Epidermal melanocyte (primary cell): Measurements from ENCODE around the gene P2RY12.

Source experiments
- DNase-seq: peaks from one replicate; pipeline ENCODE4 v3.0.0; 2011; ENCODE audit warnings: low spot score; ENCODE audit not compliant: insufficient read length

P2RY12 gene

DNA sequence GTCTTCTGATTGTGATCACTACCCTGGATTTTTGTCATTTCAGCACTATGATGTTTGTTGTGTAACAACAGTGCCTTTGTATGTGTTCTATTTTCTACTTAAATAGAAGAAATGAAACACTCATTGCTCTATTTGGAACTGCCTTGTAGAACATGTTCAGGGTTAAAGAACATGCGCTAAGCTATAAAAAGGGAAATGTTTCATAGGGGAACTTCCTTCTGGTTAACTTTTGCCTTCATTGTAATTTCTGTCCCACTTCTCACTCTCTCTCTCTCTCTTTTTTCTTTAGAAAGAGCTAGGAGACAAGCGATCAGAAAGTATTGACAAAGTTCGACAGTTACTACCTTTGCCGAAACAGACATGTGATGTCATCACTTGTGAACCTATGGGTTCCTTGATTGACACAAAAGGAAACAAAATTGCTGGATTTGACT, at the start of gene P2RY12:
Gene P2RY12, minus strand, starts transcription at position 13 of the 434 bp plus-strand sequence. CDS start 45,908 bp downstream, outside the sequence.
- DNase-seq = no peak

DNA sequence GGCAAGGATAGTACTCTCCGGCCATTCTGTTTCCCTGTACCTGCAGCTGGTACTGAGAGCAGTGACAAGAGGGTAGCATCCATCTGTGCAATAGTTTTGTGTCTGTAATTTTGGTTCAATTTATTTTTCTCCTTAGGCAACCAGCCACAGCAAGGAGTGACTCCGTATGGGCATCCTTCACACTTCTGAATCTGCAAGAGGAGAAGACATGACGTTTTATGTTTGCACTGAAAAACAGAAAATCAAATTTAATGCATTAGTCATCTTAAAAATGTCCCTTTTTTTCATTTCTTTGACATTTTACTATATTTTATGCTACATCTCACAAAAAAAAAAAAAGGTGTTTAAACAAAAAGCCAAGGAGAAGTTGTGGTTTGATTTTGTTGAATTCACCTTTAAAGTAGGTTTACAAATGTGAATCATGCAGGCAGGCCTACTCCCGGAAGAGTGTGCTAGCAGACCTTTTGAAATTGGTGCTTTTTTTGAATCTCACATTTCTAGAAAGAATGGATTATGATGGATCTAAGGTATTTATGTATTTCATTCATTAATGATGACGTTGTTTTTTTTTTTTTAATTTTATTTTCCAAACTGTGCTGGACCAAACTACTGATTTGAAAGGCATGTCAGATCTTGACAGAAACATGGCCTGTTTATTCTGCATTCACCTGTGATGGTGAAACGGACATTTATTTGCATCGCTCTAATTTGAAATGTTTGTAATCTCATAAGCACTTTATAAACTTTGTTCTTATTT, 48.2 kb upstream of the P2RY12 start:
- no peak for DNase-seq

DNA sequence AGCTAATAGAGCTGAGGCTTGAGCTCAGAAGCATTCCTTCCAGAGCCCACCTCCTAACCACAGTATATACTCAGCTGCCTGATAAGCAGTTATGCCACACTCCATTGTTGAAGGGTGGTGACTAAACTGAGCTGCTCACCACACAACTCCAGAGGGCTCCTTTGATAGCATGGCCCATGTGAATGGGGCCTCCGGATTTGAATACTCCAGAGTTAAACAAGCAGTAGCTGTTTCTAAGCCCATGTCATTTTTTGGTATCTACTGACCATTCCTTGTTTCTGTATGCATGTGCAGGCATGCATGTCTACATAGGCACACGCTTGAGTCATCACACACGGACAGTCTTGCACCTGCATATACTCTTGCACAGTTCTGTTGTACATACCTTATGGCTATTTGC, 47.4 kb upstream of the P2RY12 start:
- no peak for DNase-seq

DNA sequence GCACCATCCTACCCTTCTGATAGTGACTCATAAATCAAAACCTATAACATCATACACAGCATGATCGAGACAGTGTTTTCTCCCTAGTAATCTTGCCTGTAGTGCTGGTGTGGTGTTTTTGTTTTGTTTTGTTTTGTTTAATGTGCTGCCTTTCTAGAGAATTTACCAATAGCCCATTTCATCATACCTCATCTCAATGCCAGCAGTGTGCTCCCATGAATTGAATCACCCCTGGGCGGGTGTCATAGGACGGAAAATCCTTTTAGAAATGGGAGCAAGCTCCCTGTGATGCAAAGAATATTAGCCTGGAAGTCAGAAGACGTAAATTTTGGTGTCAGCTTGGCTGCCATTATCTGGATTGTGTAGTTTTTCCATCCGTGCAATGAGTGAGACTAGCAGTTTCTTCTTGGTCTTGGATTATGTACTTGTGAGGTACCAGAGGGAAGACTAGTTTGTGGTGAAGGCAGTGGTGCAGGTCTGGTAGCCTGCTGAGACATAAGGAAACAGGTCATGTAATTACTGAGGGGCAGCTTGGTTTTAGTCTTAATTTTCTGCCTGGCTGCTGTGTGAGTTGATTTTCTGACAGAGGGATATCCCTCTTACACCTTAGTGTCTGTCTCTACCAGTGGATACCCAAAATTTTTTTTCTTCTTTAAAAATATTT, 46.4 kb upstream of the P2RY12 start:
- no peak for DNase-seq

DNA sequence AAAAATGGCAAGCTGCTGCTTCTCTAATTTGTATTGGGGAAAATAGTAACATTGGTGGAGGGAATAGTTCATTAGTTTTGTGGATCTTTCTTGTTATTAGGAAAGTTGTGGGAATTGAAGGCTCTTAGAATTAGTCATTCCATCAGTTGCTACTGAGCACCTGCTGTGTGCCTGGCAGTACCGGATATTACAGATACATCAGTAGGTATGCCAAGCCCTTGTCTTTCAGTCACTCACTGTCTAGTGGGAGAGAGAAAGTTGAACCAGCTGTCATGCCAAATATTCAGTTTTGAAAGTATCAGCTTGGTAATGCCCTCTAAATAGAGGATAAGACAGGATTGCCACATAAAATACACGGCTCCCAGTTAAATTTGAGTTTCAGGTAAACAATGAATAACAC, 43.8 kb upstream of the P2RY12 start:
- DNase-seq = no peak

DNA sequence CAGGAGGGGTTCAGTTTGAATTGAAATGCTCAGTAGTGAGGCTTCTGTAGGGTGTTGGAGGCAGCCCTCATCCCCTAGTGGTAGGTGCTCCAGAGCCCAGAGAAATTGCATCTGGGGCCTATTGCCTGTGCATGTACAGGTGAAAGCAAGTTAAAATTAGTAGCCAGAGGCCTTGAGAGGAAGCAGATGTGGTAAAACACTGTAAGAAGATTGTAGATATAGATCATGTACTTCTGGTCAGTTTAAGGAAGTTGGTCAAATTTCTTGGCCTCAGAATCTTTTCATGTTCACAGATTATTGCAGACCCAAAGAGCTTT, 41.7 kb upstream of the P2RY12 start:
- DNase-seq = no peak

DNA sequence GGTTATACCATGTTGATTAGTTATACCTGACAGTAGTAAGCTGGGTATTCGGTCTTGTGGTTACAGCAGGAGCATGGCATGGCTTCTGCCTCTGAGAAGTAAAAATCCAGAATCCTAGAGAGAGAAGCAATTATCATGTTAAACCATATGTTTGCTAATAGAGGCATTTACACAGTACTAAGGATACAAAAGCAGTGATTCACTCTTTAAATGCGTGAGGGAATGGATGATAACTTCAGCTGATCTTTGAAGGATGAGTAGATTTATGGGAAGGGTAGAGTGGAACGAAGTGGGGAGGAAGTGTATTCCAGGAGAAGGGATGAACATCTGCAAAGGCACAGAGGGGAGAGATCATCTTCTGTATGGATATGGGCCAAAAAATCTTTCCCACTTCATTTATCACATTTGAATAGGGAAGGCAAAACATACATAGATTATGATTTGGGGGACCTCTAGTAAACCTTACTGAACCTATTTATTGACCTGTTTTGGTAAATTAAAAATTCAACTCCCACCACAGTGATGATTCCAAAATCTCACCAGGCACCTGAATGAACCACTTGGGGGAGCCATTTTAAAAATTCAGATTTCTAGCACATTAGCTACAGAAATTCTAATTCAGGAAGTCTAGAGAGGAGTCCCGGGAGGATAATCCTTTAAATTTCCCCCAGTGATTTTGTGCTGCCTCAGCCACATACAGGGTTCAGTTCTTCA, 41.2 kb upstream of the P2RY12 start:
- no peak for DNase-seq

DNA sequence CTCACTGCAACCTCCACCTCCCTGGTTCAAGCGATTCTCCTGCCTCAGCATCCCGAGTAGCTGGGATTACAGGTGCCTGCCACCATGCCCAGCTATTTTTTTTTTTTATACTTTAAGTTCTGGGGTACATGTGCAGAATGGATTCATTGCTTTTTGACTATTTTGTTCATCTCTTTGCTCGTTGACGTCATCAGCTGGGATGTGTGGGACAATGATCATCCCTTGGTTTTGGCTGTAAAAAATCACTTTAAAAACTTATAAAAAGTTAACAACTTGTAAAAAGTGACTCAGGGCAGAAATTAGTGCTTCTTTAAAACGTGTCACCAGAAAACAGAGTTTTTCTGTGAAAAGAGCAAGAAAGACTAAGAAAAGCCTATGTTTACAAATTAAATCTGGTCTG, 38.5 kb upstream of the P2RY12 start:
- DNase-seq = no peak

DNA sequence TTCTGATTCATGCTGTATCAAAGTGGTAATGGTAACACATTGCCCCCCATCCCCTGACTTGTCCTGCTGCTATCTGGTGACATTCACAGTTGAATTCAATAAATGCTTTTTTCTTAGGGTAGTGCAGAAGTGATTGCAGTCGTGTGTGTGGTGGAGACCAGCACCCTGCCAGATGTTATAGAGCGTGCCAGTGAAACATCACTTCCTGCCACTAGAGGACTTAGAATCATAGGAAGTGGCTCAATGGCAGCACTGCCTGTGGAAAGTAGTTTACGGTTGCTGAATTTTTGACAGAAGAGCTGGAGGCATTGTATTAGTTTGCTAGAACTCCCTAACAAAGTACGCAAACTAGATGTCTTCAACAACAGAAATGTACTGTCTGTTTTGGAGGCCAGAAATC, 37.4 kb upstream of the P2RY12 start:
- DNase-seq = no peak

DNA sequence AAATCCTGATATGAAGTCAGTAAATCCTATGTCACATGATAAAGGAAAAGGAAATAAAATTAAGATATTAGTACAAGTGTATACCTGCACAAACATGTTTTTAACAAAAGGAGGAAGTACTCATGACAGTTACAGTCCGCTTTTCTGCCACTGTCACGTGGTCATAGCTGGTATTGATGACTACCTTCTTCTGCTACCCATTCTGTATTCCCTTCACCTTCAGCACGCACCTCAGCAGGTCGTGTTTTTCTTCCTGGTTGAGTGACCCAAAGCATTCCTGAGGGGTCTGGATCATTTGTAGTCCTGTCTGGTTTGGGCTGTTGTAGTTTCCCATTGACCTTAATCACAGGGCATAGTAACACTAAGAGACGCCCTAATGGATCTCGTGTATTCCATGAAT, 35.3 kb upstream of the P2RY12 start:
- DNase-seq = no peak

DNA sequence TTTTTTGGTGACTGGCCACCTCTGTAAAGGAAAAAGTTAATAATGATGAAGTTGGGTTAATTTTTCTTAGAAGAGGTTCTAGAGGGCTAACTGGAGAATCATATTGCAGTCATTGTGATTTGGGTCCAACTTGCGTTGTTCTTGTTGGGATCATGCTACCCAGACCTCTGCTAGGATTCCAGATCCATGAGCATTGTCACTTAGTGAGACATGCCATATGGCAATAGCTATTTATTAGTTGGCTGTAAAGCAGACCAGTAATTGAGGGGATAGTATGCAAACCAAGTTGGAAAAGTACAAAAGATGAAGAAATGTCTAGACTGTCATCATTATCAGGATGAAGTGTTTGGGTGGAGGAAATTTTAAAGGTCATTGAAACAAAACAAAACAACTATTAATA, 30.7 kb upstream of the P2RY12 start:
- no peak for DNase-seq

DNA sequence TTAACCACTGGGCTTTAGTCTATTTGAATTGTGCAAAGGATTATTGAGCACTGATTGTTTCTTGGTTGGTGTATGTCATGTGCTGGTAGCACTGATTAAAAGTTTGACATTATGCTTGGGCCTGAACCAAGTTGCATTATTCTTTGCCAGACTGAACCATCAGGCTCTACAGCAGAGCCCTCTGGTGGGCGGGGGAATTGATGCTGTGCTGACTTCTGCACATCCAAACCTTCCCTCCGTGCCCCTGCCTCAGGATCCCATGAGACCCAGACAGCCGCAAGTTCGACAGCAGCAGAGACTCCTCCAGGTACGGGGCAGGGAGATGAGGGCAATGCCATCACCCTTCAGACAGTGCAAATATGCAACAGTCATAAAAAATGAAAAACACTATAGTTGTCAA, 28.4 kb upstream of the P2RY12 start:
- no peak for DNase-seq

DNA sequence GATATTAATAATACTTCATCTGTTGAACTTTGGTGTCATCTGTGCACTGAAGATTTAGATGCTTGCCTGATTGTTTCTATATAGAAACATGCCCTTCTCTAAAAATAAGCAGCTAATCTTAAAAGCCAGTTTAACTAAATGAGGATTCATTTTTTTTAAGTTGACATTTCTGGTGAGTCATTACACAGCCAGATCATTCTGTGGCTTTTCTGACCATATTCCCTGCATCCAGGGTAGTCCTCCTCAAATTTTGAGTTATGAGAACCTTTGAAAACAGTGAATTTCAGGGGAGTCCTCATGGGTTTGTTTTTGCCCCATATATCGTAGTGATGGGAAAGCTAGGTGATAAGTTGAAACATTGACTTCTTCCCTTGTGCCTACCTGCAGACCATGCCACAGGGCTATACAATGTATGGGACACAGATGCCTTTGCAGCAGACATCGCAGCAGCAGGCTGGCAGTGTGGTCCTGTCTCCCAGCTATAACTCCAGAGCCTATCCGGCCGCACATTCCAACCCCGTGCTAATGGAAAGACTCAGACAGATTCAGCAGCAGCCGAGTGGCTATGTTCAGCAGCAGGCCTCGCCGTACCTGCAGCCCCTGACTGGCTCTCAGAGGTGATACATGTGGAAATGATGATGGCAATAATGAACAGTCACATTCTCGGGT, 26.5 kb upstream of the P2RY12 start:
- DNase-seq = no peak

DNA sequence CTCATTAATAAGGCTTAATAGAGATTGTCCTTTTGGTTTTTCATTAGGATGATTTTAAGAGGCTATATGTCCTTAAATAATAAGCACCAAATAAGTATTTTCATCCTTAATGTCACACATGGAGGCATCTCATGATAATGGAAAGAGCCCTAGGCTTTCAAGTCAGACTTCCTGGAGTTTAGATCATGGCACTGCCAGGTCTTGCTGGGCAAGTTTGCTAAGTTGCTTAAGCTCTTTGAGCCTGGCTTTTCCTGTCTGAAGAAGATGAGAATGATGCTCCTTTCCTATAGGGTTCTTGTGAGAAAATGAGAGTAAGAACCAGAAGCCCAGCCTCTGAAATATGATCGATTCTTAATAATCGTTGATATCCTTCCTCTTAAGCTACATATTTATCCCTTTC, 23.4 kb upstream of the P2RY12 start:
- DNase-seq = no peak

DNA sequence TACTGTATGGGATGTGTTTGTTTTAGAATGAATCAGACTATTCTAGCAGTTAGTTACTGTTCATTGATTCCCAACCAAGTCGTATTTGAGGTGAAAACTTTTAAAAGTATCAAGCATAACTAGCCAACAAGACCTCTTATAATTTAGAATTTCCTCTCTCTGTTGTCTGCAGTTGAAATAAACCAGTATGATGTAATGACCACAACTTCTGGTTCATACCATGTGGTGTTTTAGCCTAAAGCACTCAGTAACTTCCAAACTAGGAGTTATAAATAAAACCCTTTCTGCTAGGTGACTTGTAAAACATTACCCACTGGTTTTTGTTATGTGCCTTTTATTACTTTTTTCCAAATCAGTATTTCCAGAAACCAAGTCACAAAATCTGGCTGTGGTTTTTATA, 19.8 kb upstream of the P2RY12 start:
- DNase-seq = no peak

DNA sequence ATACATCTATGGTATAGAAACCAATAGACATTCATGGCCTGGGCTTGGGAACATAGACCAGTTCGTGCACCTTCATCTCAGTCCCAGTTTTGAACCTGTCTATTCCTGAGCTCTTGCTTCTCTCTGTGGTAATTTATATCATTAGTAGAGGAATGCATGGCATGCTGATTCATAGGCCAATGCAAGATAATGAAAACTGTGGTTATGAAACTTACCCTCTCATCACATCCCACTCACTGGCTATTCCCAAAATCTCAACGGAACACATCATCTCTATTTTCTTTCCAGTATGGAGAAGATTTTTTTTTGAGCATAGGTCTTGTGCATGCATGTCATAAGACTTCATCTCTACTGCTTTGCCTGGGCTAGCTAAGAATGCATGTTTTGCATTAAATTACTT, 18.7 kb upstream of the P2RY12 start:
- no peak for DNase-seq

DNA sequence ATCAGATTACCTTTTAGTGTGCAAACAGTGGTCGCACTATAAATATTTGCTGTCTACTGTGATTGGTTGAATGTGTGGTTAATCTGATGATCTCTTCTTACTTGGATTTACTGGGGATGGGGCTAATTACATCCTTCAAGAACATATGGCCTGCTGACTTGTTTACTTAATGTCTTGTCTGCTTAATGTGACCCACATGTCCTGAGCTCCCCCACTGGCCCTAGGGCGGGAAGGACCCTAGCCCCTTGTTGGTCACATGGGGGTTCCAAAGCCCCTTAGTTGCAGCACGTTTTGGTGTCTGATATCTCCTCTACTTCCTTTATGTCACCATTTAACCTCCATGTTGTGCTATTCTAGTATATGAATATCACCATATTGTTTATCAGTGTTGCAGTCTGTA, 17.8 kb upstream of the P2RY12 start:
- no peak for DNase-seq

DNA sequence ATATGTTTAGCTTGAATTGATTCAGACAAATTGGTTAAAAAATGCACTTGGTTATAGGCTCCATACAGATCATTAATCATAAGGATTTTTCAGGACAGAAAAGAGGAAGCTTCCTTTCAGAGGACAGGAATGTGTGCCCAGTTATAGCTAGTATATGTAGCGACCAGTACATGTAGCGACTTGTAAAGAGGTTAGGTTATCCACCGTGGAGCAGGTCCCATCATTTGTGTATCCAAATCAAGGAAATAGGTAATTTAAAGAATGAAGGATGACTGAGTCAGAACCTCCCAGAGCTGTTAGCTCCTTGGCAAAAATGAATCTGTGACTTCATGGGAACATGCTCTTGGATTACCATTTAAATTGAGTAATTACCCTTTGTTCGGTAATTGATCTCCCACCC, 15.8 kb upstream of the P2RY12 start:
- DNase-seq = no peak

DNA sequence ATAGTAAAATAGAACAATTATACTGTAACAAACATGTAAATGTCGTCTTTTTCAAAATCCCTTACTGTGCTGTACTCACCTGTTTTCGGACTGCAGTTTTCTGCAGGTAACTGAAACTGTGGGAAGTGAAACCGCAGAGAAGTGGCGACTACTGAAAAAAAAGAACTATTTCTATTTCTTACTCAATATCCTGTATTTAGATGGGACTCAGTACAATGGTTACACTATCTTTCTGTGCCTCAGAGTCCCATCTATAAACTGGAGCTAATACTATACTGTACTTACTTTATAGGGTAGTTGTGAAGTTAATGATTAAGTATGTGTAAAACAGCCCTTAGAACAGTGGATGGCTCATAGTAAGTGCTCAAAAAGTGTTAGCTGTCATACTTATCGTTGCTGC, 14.3 kb upstream of the P2RY12 start:
- DNase-seq = no peak

DNA sequence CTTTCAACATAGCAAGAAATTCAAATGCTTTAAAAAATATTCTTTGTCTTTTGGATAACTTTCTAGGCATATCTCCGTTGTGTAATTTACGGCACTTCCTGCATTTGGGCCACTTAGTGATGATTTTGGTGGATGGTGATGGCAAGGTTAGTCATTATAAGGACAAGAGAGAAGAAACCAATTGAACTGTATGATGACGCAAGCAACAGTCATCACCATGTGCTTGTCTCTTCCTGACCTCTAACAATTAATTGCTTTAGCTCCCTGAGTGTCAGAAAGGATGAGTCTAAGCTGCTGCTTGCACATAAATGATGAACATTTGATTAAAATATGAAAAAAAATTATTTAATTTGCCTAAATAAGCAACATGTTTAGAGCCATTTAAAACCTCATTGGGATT, 11.3 kb upstream of the P2RY12 start:
- DNase-seq = no peak

DNA sequence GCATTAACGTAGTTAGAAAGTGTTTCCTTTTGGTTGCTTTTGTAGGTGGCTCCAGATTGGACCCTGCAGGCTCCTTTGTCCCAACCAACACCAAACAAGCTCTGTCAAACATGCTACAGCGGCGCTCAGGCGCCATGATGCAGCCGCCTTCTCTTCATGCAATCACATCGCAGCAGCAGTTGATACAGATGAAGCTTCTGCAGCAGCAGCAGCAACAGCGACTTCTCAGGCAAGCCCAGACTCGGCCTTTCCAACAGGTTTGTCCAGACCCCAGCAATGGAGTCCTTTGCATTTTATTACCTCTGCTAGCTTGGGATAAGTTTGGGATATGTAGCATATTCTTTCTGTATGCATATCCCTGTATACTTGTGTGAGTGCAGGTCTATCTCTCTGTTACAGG, 10.1 kb upstream of the P2RY12 start:
- DNase-seq = no peak

DNA sequence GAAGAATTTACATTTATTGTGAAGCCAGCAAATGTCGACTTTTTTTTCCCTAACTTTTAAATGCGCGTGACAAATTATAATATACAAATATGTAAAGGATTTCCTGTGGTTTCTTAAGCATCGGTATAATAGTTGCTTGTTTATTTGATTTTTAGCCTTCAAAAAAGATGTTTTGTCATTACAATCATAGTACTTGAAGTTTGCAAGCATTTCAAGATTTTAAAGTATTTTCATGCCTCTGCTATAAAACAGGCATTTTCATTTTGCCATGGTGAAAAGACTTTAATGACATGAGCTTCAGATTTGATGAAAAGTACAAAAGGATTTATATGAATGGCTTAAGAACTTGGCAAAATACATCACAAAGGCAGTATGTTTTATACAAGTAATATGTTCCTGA, 9.4 kb upstream of the P2RY12 start:
- no peak for DNase-seq
